HepG2 (cell line): Measurements from ENCODE around the gene LRATD1.

Experiments used
- CBFB ChIP-seq: sonication (generic); formaldehyde crosslinking; IDR thresholded peaks from 2 replicates; pipeline ENCODE4 v1.4.0; 2020; ENCODE audit warnings: missing genetic modification reagents
- ETV6 ChIP-seq: sonication (generic); formaldehyde crosslinking; conservative IDR thresholded peaks from 2 replicates; pipeline ENCODE4 v1.4.0; 2020; ENCODE audit warnings: missing genetic modification reagents
- FOXK2 ChIP-seq: fragments of 450-650 bp; IDR thresholded peaks from 2 replicates; pipeline ENCODE4 v1.6.1; 2016
- KLF9 ChIP-seq: IDR thresholded peaks from 2 replicates; pipeline ENCODE4 v1.6.1; 2016; ENCODE audit warnings: low read depth
- SP1 ChIP-seq, 2 experiments: fragments of 450-650 bp in 1 of 2; sonication (generic) in 1 of 2; formaldehyde crosslinking in 1 of 2; IDR thresholded peaks; 2 replicates each; pipeline versions ENCODE4 v1.4.0 to v1.6.1; 2016 to 2020; ENCODE audit warnings: missing genetic modification reagents in 1 of 2
- ZNF546 ChIP-seq: sonication (generic); formaldehyde crosslinking; conservative IDR thresholded peaks from 2 replicates; pipeline ENCODE4 v1.8.1; 2023; ENCODE audit warnings: mild to moderate bottlenecking, missing genetic modification reagents
- ZNF773 ChIP-seq: sonication (generic); formaldehyde crosslinking; IDR thresholded peaks from 2 replicates; pipeline ENCODE4 v1.4.0; 2020; ENCODE audit warnings: missing genetic modification reagents, borderline replicate concordance
- TF ChIP-seq, protein P1 (sequence below), 2 experiments: sonication (generic) in 1 of 2; formaldehyde crosslinking in 1 of 2; IDR thresholded peaks; 2 replicates each; pipeline versions ENCODE4 v1.5.1 to v1.6.1; 2011 to 2020; ENCODE audit warnings: borderline replicate concordance in 1 of 2, low read depth in 1 of 2, low read length in 1 of 2, mild to moderate bottlenecking in 1 of 2, missing genetic modification reagents in 1 of 2, moderate library complexity in 1 of 2
- TF ChIP-seq, protein P2 (sequence below): sonication (generic); formaldehyde crosslinking; IDR thresholded peaks from 2 replicates; pipeline ENCODE4 v1.5.0; 2020; ENCODE audit warnings: mild to moderate bottlenecking, missing genetic modification reagents, moderate library complexity
- TF ChIP-seq, protein P3 (sequence below): sonication (generic); formaldehyde crosslinking; IDR thresholded peaks from 2 replicates; pipeline ENCODE4 v1.5.1; 2020; ENCODE audit warnings: mild to moderate bottlenecking, missing genetic modification reagents, moderate library complexity
- TF ChIP-seq, protein P4 (sequence below): sonication (generic); formaldehyde crosslinking; IDR thresholded peaks from 2 replicates; pipeline ENCODE4 v1.4.0; 2020; ENCODE audit warnings: mild to moderate bottlenecking, missing genetic modification reagents
- TF ChIP-seq, protein P5 (sequence below): sonication (generic); formaldehyde crosslinking; IDR thresholded peaks from 2 replicates; pipeline ENCODE4 v1.4.0; 2020; ENCODE audit warnings: mild to moderate bottlenecking, missing genetic modification reagents, borderline replicate concordance

DNA sequence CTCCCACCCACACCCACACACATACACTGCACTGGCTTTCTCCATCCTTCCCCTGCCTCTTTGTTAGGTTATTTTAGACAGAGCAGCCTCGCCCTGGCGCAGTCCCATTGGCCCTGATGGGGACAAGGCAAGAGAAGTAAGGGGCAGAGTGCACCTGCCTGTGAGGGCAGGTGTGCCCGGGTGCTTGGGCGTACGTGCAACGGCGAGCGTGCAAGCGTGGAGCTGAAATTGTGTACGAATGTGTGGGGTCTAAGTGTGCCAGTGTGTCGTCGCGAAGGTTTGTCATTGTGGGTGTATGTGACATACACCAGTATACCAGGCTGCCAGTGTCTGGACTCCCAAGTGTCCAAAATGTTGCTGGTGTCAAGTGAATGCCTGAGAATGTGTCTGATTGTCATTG is 544 bp downstream of the LRATD1 start:
- TF ChIP-seq KLF9 (CRISPR knock-in tag) = no peak
- TF ChIP-seq, protein P1, sequence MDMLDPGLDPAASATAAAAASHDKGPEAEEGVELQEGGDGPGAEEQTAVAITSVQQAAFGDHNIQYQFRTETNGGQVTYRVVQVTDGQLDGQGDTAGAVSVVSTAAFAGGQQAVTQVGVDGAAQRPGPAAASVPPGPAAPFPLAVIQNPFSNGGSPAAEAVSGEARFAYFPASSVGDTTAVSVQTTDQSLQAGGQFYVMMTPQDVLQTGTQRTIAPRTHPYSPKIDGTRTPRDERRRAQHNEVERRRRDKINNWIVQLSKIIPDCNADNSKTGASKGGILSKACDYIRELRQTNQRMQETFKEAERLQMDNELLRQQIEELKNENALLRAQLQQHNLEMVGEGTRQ (IDR thresholded peaks at IDR 0.05; ENCODE audit: low read depth, low read length) = no peak
- TF ChIP-seq, protein P1 (CRISPR knock-in tag; IDR thresholded peaks at IDR 0.05; ENCODE audit: borderline replicate concordance) = no peak
- TF ChIP-seq, protein P2, sequence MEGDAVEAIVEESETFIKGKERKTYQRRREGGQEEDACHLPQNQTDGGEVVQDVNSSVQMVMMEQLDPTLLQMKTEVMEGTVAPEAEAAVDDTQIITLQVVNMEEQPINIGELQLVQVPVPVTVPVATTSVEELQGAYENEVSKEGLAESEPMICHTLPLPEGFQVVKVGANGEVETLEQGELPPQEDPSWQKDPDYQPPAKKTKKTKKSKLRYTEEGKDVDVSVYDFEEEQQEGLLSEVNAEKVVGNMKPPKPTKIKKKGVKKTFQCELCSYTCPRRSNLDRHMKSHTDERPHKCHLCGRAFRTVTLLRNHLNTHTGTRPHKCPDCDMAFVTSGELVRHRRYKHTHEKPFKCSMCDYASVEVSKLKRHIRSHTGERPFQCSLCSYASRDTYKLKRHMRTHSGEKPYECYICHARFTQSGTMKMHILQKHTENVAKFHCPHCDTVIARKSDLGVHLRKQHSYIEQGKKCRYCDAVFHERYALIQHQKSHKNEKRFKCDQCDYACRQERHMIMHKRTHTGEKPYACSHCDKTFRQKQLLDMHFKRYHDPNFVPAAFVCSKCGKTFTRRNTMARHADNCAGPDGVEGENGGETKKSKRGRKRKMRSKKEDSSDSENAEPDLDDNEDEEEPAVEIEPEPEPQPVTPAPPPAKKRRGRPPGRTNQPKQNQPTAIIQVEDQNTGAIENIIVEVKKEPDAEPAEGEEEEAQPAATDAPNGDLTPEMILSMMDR (CRISPR knock-in tag) = no peak
- TF ChIP-seq, protein P3, sequence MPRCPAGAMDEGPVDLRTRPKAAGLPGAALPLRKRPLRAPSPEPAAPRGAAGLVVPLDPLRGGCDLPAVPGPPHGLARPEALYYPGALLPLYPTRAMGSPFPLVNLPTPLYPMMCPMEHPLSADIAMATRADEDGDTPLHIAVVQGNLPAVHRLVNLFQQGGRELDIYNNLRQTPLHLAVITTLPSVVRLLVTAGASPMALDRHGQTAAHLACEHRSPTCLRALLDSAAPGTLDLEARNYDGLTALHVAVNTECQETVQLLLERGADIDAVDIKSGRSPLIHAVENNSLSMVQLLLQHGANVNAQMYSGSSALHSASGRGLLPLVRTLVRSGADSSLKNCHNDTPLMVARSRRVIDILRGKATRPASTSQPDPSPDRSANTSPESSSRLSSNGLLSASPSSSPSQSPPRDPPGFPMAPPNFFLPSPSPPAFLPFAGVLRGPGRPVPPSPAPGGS = no peak
- no peak for TF ChIP-seq CBFB (CRISPR knock-in tag)
- TF ChIP-seq, protein P4, sequence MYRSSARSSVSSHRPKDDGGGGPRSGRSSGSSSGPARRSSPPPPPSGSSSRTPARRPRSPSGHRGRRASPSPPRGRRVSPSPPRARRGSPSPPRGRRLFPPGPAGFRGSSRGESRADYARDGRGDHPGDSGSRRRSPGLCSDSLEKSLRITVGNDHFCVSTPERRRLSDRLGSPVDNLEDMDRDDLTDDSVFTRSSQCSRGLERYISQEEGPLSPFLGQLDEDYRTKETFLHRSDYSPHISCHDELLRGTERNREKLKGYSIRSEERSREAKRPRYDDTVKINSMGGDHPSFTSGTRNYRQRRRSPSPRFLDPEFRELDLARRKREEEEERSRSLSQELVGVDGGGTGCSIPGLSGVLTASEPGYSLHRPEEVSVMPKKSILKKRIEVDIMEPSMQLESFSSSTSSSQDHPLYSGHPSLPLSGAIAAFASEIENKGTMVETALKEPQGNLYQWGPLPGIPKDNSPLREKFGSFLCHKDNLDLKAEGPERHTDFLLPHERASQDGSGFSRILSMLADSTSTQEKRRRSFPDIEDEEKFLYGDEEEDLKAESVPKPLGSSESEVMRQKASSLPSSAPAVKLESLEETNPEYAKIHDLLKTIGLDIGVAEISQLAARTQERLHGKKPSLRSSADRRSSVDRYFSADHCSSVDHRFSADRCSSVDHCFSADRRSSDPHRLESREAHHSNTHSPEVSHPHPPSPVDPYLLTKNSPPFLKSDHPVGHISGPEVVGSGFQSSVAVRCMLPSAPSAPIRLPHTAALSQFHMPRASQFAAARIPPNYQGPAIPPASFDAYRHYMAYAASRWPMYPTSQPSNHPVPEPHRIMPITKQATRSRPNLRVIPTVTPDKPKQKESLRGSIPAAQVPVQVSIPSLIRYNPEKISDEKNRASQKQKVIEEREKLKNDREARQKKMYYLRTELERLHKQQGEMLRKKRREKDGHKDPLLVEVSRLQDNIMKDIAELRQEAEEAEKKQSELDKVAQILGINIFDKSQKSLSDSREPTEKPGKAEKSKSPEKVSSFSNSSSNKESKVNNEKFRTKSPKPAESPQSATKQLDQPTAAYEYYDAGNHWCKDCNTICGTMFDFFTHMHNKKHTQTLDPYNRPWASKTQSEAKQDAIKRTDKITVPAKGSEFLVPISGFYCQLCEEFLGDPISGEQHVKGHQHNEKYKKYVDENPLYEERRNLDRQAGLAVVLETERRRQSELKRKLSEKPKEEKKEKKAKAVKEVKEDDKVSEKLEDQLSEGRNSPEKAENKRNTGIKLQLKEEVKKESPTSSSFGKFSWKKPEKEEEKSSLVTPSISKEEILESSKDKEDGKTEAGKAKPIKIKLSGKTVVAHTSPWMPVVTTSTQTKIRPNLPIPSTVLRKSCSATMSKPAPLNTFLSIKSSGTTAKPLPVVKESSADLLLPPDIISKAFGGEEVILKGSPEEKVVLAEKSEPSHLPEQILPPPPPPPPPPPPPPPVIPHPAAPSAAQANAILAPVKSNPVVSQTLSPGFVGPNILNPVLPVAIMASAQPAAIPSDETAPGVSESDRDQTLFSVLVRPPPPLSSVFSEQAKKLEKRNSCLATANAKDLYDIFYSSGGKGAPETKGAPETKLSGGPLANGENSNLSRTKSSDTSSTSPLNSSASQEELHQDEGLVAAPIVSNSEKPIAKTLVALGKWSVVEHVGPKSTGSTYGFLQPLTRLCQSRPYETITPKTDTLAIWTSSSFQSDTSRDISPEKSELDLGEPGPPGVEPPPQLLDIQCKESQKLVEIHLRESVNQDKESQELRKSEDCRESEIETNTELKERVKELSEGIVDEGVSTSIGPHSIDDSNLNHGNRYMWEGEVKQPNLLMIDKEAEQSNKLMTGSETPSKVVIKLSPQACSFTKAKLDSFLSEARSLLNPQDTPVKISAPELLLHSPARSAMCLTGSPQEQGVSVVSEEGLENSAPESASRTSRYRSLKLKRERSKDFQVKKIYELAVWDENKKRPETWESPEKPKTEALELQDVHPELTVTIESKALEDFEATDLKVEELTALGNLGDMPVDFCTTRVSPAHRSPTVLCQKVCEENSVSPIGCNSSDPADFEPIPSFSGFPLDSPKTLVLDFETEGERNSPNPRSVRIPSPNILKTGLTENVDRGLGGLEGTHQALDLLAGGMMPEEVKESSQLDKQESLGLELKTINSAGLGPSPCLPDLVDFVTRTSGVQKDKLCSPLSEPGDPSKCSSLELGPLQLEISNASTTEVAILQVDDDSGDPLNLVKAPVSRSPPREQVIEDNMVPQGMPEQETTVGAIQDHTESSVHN (CRISPR knock-in tag) = no peak
- TF ChIP-seq, protein P5, sequence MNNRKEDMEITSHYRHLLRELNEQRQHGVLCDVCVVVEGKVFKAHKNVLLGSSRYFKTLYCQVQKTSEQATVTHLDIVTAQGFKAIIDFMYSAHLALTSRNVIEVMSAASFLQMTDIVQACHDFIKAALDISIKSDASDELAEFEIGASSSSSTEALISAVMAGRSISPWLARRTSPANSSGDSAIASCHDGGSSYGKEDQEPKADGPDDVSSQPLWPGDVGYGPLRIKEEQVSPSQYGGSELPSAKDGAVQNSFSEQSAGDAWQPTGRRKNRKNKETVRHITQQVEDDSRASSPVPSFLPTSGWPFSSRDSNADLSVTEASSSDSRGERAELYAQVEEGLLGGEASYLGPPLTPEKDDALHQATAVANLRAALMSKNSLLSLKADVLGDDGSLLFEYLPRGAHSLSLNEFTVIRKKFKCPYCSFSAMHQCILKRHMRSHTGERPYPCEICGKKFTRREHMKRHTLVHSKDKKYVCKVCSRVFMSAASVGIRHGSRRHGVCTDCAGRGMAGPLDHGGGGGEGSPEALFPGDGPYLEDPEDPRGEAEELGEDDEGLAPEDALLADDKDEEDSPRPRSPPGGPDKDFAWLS (CRISPR knock-in tag) = no peak
- TF ChIP-seq ZNF773 (CRISPR knock-in tag) = no peak
- TF ChIP-seq ZNF546 = no peak
- TF ChIP-seq ETV6 (CRISPR knock-in tag) = no peak
- no peak for TF ChIP-seq SP1 (IDR thresholded peaks at IDR 0.05)
- no peak for TF ChIP-seq SP1 (CRISPR knock-in tag; IDR thresholded peaks at IDR 0.05)
- no peak for TF ChIP-seq FOXK2
